Upper lobe of right lung (tissue), 1 donor: ENCODE results near the gene ZMYM1. TPM values are rescaled to one million over a fixed set of nuclear protein-coding genes. Genes with fewer than 3 reads are reported as not detected.

Source experiments
- ATAC-seq: fragments of 200-7000 bp; cut with Tn5 transposase; one replicate; pipeline ENCODE4 v1.9.1; 2020; ENCODE audit warnings: mild to moderate bottlenecking, moderate library complexity
- DNase-seq: peaks from one replicate; pipeline ENCODE4 v3.0.0-alpha.2; 2020
- H3K27ac ChIP-seq: fragments of 200-600 bp; one replicate; pipeline ENCODE4 v1.8.0; 2022
- H3K27me3 ChIP-seq: fragments of 200-600 bp; one replicate; pipeline ENCODE4 v1.8.0; 2022; ENCODE audit warnings: mild to moderate bottlenecking
- H3K36me3 ChIP-seq: fragments of 200-600 bp; one replicate; pipeline ENCODE4 v1.8.0; 2022
- H3K4me1 ChIP-seq: fragments of 200-600 bp; one replicate; pipeline ENCODE4 v1.8.0; 2022
- H3K4me3 ChIP-seq: fragments of 200-600 bp; one replicate; pipeline ENCODE4 v1.8.0; 2022; ENCODE audit warnings: mild to moderate bottlenecking
- H3K9me3 ChIP-seq: fragments of 200-600 bp; one replicate; pipeline ENCODE4 v1.8.0; 2022
- intact Hi-C: fragments of 100-400 bp; cut with DNase I; formaldehyde crosslinking; loops from one replicate; pipeline ENCODE4 v1.11.0; 2022
- long read RNA-seq: library from polyadenylated mRNA; unstranded; transcript quantifications from one replicate; pipeline ENCODE4 v2.0.0, GENCODE V29; 2021
- total RNA-seq: library from RNA; stranded (reverse); fragmentation: NEBNext Ultra II Directional; extraction: Animal tissue kit (Norgen Biotek cat#: 25700); gene quantifications from one replicate; pipeline ENCODE4 v1.2.1, GENCODE V29; 2021
- TF ChIP-seq, protein P1 (sequence below): fragments of 200-600 bp; IDR thresholded peaks from one replicate; pipeline ENCODE4 v1.8.0; 2022; ENCODE audit warnings: antibody characterized with exemption
- donor health status: DM: no; HTN: yes; CAD: no; lungs with severe emphysema.

The ZMYM1 gene
- 20.1 TPM for total RNA-seq
- long read RNA-seq, full-length matches to known transcripts = 3 of 14 reads
- long read RNA-seq, partial matches to known transcripts = 3 of 14 reads
- long read RNA-seq, other reads (novel, unspliced or antisense) = 8 of 14 reads

DNA sequence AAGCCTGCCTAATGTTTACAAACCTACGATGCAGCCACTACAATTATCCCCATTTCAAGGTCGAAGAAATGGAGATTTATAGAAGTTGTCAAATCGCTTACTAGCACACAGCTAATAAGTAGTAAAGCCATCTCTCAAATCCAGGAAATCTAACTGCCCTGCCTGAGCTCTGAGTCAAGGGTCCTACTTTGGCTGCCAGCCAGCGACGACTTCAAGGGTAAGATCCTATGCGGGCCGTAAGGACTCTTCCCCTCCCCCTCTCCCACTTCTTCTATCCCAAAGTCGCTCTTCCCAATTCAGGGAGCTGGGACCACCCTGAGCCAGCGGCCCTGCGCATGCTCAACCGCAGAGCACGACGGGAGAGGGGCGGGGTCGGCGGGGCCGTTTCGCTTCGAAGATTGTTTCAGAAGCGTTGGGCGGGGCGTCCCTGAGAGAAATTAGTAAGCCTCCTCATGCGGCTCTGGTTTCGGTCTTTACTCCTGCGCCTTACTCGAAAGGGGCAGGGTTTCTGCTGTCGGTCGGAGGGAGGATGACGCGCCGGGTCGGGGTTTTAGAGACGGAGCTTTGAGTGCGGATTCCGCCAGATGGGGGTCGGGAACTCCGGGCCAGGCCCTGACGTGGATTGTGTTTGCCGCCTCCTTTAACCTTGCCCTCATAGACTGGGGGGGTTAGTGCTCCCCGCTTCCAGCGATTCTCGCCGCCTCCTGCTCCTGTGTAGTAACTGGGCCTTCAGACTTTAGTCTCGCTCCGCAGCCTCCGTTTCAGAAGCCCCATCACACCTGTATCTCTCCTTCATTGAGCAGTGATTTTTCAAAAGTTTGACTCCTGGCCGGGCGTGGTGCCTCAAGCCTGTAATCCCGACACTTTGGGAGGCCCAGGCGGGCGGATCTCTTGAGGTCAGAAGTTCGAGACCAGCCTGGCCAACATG, at the start of gene ZMYM1:
TSS of gene ZMYM1 (plus strand) at position 383 of the 928 bp plus-strand sequence. CDS start 14,603 bp downstream, outside the sequence.
- TF ChIP-seq, protein P1, sequence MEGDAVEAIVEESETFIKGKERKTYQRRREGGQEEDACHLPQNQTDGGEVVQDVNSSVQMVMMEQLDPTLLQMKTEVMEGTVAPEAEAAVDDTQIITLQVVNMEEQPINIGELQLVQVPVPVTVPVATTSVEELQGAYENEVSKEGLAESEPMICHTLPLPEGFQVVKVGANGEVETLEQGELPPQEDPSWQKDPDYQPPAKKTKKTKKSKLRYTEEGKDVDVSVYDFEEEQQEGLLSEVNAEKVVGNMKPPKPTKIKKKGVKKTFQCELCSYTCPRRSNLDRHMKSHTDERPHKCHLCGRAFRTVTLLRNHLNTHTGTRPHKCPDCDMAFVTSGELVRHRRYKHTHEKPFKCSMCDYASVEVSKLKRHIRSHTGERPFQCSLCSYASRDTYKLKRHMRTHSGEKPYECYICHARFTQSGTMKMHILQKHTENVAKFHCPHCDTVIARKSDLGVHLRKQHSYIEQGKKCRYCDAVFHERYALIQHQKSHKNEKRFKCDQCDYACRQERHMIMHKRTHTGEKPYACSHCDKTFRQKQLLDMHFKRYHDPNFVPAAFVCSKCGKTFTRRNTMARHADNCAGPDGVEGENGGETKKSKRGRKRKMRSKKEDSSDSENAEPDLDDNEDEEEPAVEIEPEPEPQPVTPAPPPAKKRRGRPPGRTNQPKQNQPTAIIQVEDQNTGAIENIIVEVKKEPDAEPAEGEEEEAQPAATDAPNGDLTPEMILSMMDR = no peak
- no peaks in the 10 kb centered on the region for H3K36me3 ChIP-seq
- intact Hi-C loops = no loop called here

DNA sequence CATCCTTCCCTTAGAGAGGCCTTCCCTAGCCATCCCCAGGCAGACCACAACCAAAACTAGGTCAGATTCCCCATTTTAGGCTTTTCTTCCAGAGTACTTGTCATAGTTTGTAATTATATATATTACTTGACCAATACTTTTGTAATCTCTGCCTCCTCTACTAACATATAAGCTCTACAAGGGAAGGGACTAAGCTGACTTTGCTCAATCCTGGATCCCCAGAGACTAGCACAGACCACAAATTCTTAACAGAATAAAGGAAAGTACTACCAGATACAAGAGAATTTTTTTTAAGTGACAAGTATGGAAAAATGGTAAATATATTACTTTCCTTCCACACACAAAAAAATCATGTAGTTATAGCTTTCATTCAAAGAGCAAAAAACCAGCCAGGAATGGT, 49.4 kb upstream of the ZMYM1 start:
- TF ChIP-seq, protein P1 = no peak
- DNase-seq (no peak), ATAC-seq (no peak)
- intact Hi-C loops = no loop called here
- peaks cover 6% of the 10 kb centered on the region for H3K9me3 ChIP-seq
- peak overlapping the region; percentile 91 for H3K4me3 ChIP-seq
- H3K36me3 ChIP-seq = peaks cover 4% of the 10 kb centered on the region
- H3K27me3 ChIP-seq = no peaks in the 10 kb centered on the region
- H3K27ac ChIP-seq = no peak overlapping the region
- H3K4me1 ChIP-seq = peaks cover 14% of the 10 kb centered on the region

More for the DNA sequence above, at the start of gene ZMYM1:
- H3K27me3 ChIP-seq = no peaks in the 10 kb centered on the region
- H3K4me3 ChIP-seq = peak within 1 kb of the TSS; percentile 63
- ATAC-seq (peak; percentile 98), DNase-seq (peak; percentile 92)
- H3K27ac ChIP-seq = peak within 1 kb of the TSS; percentile 62
- H3K4me1 ChIP-seq = peaks cover 12% of the 10 kb centered on the region
- H3K9me3 ChIP-seq = no peaks in the 10 kb centered on the region

DNA sequence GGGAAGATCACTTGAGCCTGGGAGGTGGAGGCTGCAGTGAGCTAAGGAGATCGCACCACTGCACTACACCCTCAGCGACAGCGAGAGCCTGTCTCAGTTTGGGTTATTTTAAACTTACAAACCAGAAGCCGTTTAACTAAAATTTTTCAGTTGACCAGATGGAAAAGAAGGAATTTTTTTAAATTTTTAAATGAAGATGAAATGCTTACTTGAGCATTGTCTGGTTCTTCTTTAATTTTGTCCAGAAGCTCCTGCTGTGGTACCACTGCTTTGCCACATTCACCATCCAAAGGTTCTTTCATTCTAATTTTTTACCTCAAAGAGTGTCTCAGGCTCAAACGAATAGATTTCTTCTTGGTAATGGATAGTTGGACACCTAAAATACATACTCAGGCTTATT, 48.8 kb upstream of the ZMYM1 start:
- peaks cover 6% of the 10 kb centered on the region for H3K9me3 ChIP-seq
- ATAC-seq = no peak
- no peaks in the 10 kb centered on the region for H3K27me3 ChIP-seq
- intact Hi-C loops = no loop called here
- TF ChIP-seq, protein P1 = no peak
- no peak for DNase-seq
- peak overlapping the region; percentile 93 for H3K27ac ChIP-seq
- peak overlapping the region; percentile 91 for H3K4me3 ChIP-seq
- H3K4me1 ChIP-seq = peaks cover 14% of the 10 kb centered on the region
- H3K36me3 ChIP-seq = peaks cover 4% of the 10 kb centered on the region

- peaks cover 6% of the 10 kb centered on the region for H3K9me3 ChIP-seq
- H3K36me3 ChIP-seq = peaks cover 4% of the 10 kb centered on the region
- intact Hi-C loops = no loop called here
- TF ChIP-seq, protein P1 = no peak
- H3K27ac ChIP-seq = peak overlapping the region; percentile 93
- DNase-seq (no peak), ATAC-seq (peak; percentile 34)
- no peaks in the 10 kb centered on the region for H3K27me3 ChIP-seq
- peak overlapping the region; percentile 91 for H3K4me3 ChIP-seq
- peaks cover 14% of the 10 kb centered on the region for H3K4me1 ChIP-seq
Observed at GRCh38 chr1:35030756-35031446, 48.3 kb upstream of the ZMYM1 start.

DNA sequence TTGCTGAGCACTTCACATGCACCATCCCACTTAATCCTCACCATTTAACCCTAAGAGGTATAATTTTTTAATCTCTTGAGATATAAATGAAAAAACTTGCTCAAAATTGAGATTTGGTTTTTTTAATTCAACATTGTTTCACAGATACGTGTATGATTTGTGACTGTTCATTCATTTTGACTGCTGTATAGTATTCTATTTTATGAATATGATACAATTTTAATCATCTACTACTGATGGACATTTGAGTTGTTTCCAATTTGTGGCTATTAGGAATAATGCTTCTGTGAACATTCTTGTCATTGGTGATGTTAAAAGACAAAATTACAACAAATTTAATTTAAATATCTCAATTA, 46.8 kb upstream of the ZMYM1 start:
- peaks cover 3% of the 10 kb centered on the region for H3K36me3 ChIP-seq
- H3K9me3 ChIP-seq = peaks cover 6% of the 10 kb centered on the region
- H3K4me3 ChIP-seq = peak overlapping the region; percentile 91
- no peaks in the 10 kb centered on the region for H3K27me3 ChIP-seq
- peak overlapping the region; percentile 93 for H3K27ac ChIP-seq
- H3K4me1 ChIP-seq = peaks cover 14% of the 10 kb centered on the region
- ATAC-seq = no peak
- TF ChIP-seq, protein P1 = no peak
- DNase-seq = no peak
- intact Hi-C loops = no loop called here
